GM10248 (cell line): ENCODE results near the gene CCDC81.
"Not testable (repeated sequence)": the region's sequence is repeated elsewhere in the genome, so short reads cannot be mapped to it uniquely, and the experiment has no call there.

Experiments used
- CTCF ChIA-PET: fragments of 300-600 bp; sonication (Branson Sonifier 250); formaldehyde crosslinking; extraction: SDS; loops from one replicate; lab custom pipeline; 2021; ENCODE audit warnings: antibody characterized with exemption; lab: Yijun Ruan, JAX
- POLR2A ChIA-PET: fragments of 350-650 bp; sonication (Branson Sonifier 250); formaldehyde crosslinking; extraction: SDS; loops from one replicate; lab custom pipeline; 2020; ENCODE audit warnings: antibody characterized with exemption; lab: Yijun Ruan, JAX
- DNase-seq: peaks from one replicate; pipeline ENCODE4 v3.0.0; 2012; ENCODE audit errors: extremely low spot score
- CTCF ChIP-seq: IDR thresholded peaks from 2 replicates; pipeline ENCODE4 v1.5.1; 2012; ENCODE audit warnings: mild to moderate bottlenecking, low read depth; ENCODE audit errors: extremely low read depth, missing control alignments, control extremely low read depth

The CCDC81 gene

GRCh38 chr11:86422371-86422770 lies 47.7 kb downstream of the CCDC81 start:
- TF ChIP-seq CTCF, result no peak
- DNase-seq, result no peak
- ChIA-PET POLR2A (no interaction called here), CTCF (no interaction called here)

GRCh38 chr11:86423488-86423887 lies 48.8 kb downstream of the CCDC81 start:
- DNase-seq, POLR2A ChIA-PET: not testable (repeated sequence)
- CTCF ChIA-PET, result interaction anchor here (1.1 kb wide), 1 partner anchor 26 kb away, joined by 3 read pairs; no protein-coding TSS in a partner anchor

- no peak for DNase-seq
- ChIA-PET POLR2A (no interaction called here), CTCF (no interaction called here)
- no peak for TF ChIP-seq CTCF
These were observed 52.8 kb downstream of the CCDC81 start for GRCh38 chr11:86427441-86427840.

- no peak for TF ChIP-seq CTCF
- ChIA-PET CTCF (interaction anchor here (1.2 to 1.9 kb wide), 3 partner anchors 12 to 21 kb away, joined by 4 to 5 read pairs (median 4); no protein-coding TSS in a partner anchor), POLR2A (no interaction called here)
- DNase-seq, result no peak
These were observed 56.6 kb downstream of the CCDC81 start for GRCh38 chr11:86431258-86431657.

GRCh38 chr11:86433361-86434095 lies 58.8 kb downstream of the CCDC81 start:
- POLR2A ChIA-PET, DNase-seq: not testable (repeated sequence)
- CTCF ChIA-PET, result interaction anchor here (0.6 to 1.4 kb wide), 3 partner anchors 18 to 579 kb away, joined by 3 to 4 read pairs (median 3); partner anchors contain the start of gene CCDC83

- CTCF ChIA-PET, result interaction anchor here (1.3 to 1.7 kb wide), 2 partner anchors 10 to 13 kb away, joined by 3 to 5 read pairs; no protein-coding TSS in a partner anchor
- POLR2A ChIA-PET, result no interaction called here
- no peak for TF ChIP-seq CTCF
- no peak for DNase-seq
These were observed 61.0 kb downstream of the CCDC81 start for GRCh38 chr11:86435711-86436110.

GRCh38 chr11:86438685-86439084 lies 64.0 kb downstream of the CCDC81 start:
- CTCF ChIA-PET, result interaction anchor here (0.7 to 1.8 kb wide), 3 partner anchors 18 to 584 kb away, joined by 3 to 6 read pairs (median 3); partner anchors contain the start of gene CCDC83

More at GRCh38 chr11:86438685-86439084, 64.0 kb downstream of the CCDC81 start:
- POLR2A ChIA-PET, result no interaction called here
- TF ChIP-seq CTCF, result no peak
- DNase-seq, result no peak
